Central memory CD8-positive, alpha-beta T cell (primary cell): Measurements from ENCODE around the gene ASAP2.
A peak's percentile ranks its signal among the peaks of the same experiment; 100 is the strongest.

Source experiments
- ATAC-seq: fragments of 150-1000 bp; cut with Tn5 transposase; replicated peaks from 2 replicates; pipeline ENCODE4 v1.10.0; 2022; ENCODE audit warnings: mild to moderate bottlenecking, moderate FRiP score, moderate number of reproducible peaks; ENCODE audit not compliant: poor library complexity, severe bottlenecking; ENCODE audit errors: extremely low read depth
- DNase-seq, 2 donors: peaks; one replicate each; pipeline ENCODE4 v3.0.0; 2021; ENCODE audit warnings: low spot score in 2 of 2
- H3K27ac Mint-ChIP-seq: one replicate; pipeline ENCODE4 v1.8.0; 2022; ENCODE audit warnings: low read depth, mild to moderate bottlenecking, moderate library complexity, mixed read lengths
- H3K27me3 Mint-ChIP-seq: one replicate; pipeline ENCODE4 v1.8.0; 2022; ENCODE audit warnings: mixed read lengths
- H3K36me3 Mint-ChIP-seq: one replicate; pipeline ENCODE4 v1.8.0; 2022; ENCODE audit warnings: mild to moderate bottlenecking, moderate library complexity, mixed read lengths; ENCODE audit not compliant: insufficient read depth
- H3K4me1 Mint-ChIP-seq: one replicate; pipeline ENCODE4 v1.8.0; 2022; ENCODE audit warnings: mixed read lengths
- H3K4me3 Mint-ChIP-seq: one replicate; pipeline ENCODE4 v1.8.0; 2022; ENCODE audit warnings: mild to moderate bottlenecking, moderate library complexity, mixed read lengths
- H3K9me3 Mint-ChIP-seq: one replicate; pipeline ENCODE4 v1.8.0; 2022; ENCODE audit warnings: mixed read lengths

The ASAP2 gene

DNA sequence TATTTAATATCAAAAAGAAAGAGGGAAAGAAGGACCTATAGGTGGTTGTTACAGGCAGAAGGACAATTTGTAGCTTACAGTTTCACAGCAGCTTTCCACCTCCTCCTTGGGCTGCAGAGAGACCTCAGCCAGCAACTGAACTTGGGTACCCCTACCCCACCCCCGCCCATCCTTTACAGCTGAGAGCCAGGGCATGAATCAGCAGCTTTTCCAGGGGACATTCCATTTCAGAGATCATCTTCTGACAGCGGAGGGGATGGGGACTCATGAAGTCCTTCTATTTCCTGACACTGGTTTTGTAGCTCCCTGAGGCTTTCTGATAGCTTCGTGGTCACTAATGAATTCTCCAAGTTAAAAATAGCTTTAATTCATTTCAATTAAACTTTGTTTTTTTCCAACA, 120.4 kb downstream of the ASAP2 start:
- no peaks in the 10 kb centered on the region for H3K9me3 Mint-ChIP-seq
- H3K4me1 Mint-ChIP-seq = no peaks in the 10 kb centered on the region
- no peaks in the 10 kb centered on the region for H3K36me3 Mint-ChIP-seq
- DNase-seq (no peak), ATAC-seq (no peak)
- peaks cover 36% of the 10 kb centered on the region for H3K27me3 Mint-ChIP-seq
- no peak overlapping the region for H3K4me3 Mint-ChIP-seq
- H3K27ac Mint-ChIP-seq = no peak overlapping the region

DNA sequence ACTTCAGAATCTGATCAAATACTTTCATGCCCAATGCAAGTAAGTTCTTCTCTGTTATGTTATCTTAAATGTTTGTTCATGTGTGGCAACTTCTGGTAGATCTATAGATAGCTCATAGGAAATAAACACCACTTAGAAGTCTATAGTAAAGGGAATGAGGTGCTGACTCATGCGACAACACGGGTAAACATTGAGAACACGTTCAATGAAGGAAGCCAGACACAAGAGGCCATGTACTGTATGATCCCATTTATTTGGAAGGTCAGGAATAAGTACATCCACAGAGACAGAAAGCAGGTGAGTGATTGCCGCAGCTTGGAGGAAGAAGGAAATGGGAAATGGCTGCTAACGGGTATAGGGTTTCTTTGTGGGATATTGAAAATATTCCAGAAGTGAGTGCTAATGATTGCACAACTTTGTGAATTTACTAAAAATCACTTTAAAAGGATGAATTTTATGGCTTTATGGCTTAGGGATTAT, 121.3 kb downstream of the ASAP2 start:
- Mint-ChIP-seq H3K36me3 (no peaks in the 10 kb centered on the region), H3K27ac (no peak overlapping the region), H3K9me3 (no peaks in the 10 kb centered on the region), H3K4me1 (no peaks in the 10 kb centered on the region), H3K27me3 (peaks cover 27% of the 10 kb centered on the region), H3K4me3 (no peak overlapping the region)
- DNase-seq = no peak
- no peak for ATAC-seq

DNA sequence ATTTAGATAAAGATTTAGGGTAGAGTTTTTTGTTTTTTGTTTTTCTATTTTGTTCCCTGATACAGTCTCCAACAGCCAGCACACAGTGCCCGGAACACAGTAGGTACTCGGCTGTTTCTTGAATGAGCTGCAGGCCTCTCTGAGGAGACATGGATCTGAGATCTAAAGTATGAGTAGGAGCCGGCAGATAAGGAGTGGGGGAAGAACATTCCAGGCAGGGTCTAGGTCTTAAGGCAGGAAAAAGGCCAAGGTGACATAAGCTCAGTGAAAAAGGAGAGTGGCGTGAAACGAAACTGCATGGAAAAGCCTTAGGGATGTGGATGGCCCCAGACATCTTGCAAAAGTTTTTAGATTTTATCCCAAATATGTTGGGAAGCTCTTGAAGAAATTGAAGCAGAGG, 122.3 kb downstream of the ASAP2 start:
- DNase-seq = no peak
- Mint-ChIP-seq H3K27ac (no peak overlapping the region), H3K4me3 (no peak overlapping the region), H3K4me1 (no peaks in the 10 kb centered on the region), H3K27me3 (peaks cover 22% of the 10 kb centered on the region), H3K36me3 (no peaks in the 10 kb centered on the region), H3K9me3 (no peaks in the 10 kb centered on the region)
- no peak for ATAC-seq

DNA sequence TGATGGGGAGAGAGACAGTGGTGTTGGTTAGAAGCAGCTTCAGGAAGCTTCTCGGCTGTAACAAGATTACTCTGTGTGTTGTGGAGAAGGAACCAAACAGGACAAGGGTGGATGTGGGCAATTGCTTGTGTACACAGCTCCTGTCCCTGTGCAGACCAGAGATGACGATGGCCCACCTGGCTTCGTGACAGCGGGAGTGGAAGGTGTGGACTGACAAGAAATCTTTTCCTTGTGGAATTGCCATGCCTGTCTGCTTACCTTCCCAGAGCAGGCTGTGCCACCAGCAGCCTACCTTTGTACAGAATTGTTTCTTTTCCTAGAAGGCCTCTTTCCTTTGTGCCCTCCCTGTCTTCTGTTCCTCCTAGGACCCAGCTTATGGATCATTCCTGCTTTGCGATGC, 122.9 kb downstream of the ASAP2 start:
- Mint-ChIP-seq H3K9me3 (no peaks in the 10 kb centered on the region), H3K27ac (no peak overlapping the region)

DNA sequence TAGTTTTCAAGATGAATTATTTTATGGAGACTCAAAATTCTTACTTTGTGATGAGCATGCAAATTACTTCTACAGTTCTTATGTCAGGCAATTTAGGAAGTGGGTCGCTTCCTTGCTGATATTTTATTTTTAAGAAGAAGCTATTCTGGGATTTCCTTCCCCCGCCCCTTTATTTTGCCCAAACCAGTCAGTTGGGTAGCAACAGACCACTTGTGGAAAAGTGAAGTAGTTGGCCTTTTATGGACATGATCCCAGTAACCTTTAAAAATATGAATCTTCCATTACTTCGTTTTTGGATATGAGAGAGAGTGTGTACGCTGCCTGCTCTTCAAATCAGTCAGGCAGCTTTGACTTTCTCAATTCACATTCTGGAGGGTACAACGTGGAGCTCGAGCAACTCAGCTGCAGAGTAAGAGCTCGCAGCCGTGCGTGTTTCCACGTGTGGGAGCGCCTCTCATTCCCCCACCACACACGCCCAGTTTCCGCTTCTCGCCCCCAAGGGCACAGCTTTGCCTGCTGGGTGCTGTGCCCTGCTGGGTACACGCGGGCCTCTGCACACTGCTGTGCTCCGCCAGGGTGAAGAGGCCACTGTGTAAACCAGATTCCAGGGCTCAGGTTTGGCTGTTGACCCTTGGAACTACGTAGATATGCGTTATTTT, 124.1 kb downstream of the ASAP2 start:
- DNase-seq = no peak
- no peaks in the 10 kb centered on the region for H3K9me3 Mint-ChIP-seq
- H3K27me3 Mint-ChIP-seq = peaks cover 29% of the 10 kb centered on the region
- no peak overlapping the region for H3K4me3 Mint-ChIP-seq
- H3K36me3 Mint-ChIP-seq = no peaks in the 10 kb centered on the region
- no peak overlapping the region for H3K27ac Mint-ChIP-seq
- no peaks in the 10 kb centered on the region for H3K4me1 Mint-ChIP-seq
- no peak for ATAC-seq

More for the DNA sequence above, 122.9 kb downstream of the ASAP2 start:
- DNase-seq = no peak
- Mint-ChIP-seq H3K4me1 (no peaks in the 10 kb centered on the region), H3K4me3 (no peak overlapping the region), H3K36me3 (no peaks in the 10 kb centered on the region), H3K27me3 (peaks cover 26% of the 10 kb centered on the region)
- no peak for ATAC-seq

DNA sequence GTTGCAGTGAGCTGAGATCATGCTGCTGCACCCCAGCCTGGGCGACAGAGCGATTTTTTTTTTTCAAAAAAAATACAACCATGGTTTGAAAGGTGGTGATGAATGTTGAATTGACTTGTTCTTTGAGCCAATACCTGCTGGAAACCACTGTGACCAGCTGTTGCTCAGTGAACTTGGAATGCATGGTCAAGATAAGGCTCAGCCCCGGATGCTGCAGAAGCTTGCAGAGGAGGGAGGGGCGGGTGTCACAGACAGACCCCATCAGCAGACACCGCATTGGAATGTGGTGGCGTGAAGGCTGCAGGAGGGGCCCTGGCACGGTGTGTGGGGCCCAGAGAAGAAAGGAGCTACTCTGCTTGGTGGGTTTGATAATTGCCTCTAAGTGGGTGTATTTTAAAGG, 125.1 kb downstream of the ASAP2 start:
- no peak overlapping the region for H3K4me3 Mint-ChIP-seq

DNA sequence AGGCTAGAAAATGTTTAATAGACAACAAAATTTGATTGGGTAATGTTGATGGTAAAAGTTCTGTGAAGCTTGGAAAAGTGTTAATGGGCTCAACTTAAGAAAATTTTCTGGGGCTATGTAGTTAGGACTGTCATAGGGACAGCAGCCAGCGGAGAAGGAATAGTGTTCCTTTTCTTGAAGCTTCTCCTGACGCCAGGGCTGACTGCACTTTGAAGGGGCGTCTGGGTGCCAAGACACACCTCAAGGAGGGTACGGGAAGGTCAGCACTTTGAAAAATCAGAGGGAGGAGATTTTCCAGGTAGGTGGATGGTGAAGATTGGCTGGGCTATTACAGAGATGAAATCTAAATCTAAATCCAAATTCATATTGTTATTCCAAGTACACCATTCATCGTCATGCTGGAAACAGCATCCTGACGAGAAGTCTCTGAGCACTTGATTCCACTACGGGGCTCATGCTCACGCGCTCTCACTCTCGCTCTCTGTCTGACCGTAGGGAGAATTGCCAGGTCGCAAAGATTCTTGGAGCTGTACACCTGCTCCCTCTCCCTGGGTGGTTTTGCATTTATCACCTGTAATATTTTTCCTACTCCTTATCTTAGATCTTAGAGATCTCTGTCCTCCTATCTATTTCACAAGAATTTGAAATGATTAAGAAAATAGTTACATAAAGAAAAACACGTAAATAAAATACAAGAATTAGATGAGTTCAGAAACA, 125.7 kb downstream of the ASAP2 start:
- Mint-ChIP-seq H3K9me3 (no peaks in the 10 kb centered on the region), H3K36me3 (no peaks in the 10 kb centered on the region), H3K4me1 (peaks cover 6% of the 10 kb centered on the region), H3K27ac (no peak overlapping the region), H3K4me3 (no peak overlapping the region), H3K27me3 (peaks cover 29% of the 10 kb centered on the region)
- no peak for ATAC-seq
- DNase-seq = no peak

More for the DNA sequence above, 125.1 kb downstream of the ASAP2 start:
- H3K36me3 Mint-ChIP-seq = no peaks in the 10 kb centered on the region
- ATAC-seq (no peak), DNase-seq (no peak)
- H3K9me3 Mint-ChIP-seq = no peaks in the 10 kb centered on the region
- peaks cover 6% of the 10 kb centered on the region for H3K4me1 Mint-ChIP-seq
- H3K27ac Mint-ChIP-seq = no peak overlapping the region
- peaks cover 29% of the 10 kb centered on the region for H3K27me3 Mint-ChIP-seq

DNA sequence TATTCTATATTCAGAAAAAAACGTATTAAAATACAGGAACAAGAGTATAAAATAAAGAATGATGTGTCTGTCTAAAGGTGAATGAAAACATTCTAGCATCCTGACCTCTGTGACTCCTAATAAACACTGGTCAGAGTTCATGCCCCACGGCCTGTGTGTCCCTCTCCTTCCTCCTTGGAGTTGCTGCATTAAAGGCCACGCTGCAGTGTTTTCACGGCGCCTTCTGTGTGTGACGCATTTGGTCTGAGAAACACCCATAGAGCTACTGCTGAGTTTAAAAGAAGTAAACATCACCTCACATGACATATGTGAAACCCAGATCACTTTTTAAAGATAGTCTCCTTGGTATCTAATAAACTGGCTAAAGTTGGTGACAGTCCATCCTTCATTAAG, 126.2 kb downstream of the ASAP2 start:
- Mint-ChIP-seq H3K36me3 (no peaks in the 10 kb centered on the region), H3K9me3 (no peaks in the 10 kb centered on the region), H3K4me3 (no peak overlapping the region), H3K4me1 (peaks cover 6% of the 10 kb centered on the region), H3K27me3 (peaks cover 29% of the 10 kb centered on the region), H3K27ac (no peak overlapping the region)
- DNase-seq = no peak
- no peak for ATAC-seq

DNA sequence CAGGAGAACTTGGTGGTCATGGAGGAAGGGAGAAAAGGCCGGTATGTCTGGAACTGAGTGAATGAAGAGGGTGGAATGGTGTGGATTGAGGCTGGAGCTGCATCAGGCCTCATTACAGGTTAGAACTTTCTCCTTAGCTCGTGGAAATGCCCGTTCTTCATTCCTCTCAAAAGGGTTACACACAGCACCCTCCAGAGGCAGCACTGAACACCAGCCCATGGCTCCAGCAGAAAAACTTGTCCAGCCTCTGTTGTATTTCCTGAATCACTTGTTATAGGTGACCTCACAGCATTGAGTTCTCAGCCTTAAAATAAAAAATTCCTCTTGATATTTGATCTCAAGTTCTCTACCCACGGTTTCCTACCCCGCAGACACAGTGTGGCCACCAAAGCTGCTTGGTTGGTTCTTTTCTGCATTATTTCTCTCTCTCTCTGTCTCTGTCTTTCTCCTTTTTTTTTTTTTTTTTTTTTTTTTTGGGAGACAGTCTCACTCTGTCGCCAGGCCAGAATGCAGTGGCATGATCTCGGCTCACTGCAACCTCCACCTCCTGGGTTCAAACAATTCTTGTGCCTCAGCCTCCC, 127.1 kb downstream of the ASAP2 start:
- DNase-seq = no peak
- Mint-ChIP-seq H3K4me3 (no peak overlapping the region), H3K9me3 (no peaks in the 10 kb centered on the region), H3K4me1 (peaks cover 6% of the 10 kb centered on the region), H3K27ac (no peak overlapping the region), H3K36me3 (no peaks in the 10 kb centered on the region), H3K27me3 (peaks cover 29% of the 10 kb centered on the region)
- no peak for ATAC-seq

DNA sequence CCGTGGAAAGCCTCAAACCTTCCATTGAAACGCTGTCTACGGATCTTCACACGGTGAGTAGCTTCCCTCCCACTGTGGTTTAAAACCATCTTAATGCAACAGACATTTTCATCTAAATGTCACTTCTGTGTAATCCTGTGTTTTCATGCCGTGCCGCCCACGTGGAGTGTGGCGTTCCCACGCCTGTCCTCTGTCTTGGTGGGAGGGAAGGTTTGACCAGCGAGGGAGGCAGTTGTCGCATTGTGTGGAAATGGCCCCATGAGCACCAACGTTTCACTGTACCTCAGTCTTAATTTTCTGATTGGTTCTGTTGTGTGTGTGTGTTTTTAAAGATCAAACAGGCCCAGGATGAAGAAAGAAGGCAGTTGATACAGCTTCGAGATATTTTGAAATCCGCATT, 128.1 kb downstream of the ASAP2 start:
- DNase-seq (no peak), ATAC-seq (no peak)
- H3K27me3 Mint-ChIP-seq = peaks cover 28% of the 10 kb centered on the region
- H3K36me3 Mint-ChIP-seq = no peaks in the 10 kb centered on the region
- no peak overlapping the region for H3K27ac Mint-ChIP-seq
- H3K9me3 Mint-ChIP-seq = no peaks in the 10 kb centered on the region
- H3K4me1 Mint-ChIP-seq = peaks cover 6% of the 10 kb centered on the region
- H3K4me3 Mint-ChIP-seq = no peak overlapping the region

DNA sequence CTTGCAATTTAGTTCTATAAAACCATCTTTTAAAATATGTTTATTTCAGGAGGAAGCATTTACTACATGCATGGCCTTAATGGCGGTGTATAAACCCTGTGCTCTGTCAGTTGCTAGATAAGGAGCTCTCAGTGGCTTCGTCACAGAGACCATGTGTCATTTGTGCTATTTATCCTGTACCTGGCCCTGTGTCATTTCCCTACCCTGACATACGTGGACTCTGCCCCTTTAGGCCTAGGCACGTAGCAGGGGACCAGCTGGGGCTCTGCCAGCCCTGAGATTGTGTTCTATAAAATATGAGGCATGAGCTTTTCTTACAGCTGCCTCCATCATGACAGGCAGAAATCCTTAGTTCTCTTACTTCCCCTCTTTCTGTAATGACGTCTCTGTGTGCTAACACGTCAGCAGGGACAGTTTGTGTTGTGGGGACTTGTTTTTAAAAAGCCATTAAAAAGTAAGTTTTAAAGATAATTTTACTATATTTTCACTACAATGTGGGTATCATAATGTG, 128.8 kb downstream of the ASAP2 start:
- ATAC-seq = no peak

DNA sequence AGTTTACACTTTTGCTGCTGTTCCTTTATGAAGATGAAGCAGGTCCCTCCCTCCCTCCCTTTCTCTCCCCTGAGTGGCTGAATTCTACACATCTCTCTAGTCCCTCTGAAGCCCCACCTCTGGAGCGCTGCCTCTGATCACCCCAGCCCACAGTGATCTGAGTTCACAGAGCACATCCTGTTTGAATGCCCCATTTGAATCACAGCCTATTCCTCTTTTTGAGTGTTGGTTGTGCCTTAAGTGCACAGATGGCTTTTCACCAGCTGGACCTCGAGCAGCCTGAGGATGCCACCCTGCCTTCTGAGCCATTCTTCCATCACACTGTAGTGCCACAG, 129.6 kb downstream of the ASAP2 start:
- Mint-ChIP-seq H3K9me3 (no peaks in the 10 kb centered on the region), H3K4me3 (no peak overlapping the region), H3K27ac (no peak overlapping the region), H3K4me1 (peaks cover 6% of the 10 kb centered on the region), H3K36me3 (no peaks in the 10 kb centered on the region), H3K27me3 (peaks cover 41% of the 10 kb centered on the region)
- no peak for DNase-seq
- peak; percentile 60 for ATAC-seq

More for the DNA sequence above, 128.8 kb downstream of the ASAP2 start:
- no peak for DNase-seq
- Mint-ChIP-seq H3K27ac (no peak overlapping the region), H3K27me3 (peaks cover 34% of the 10 kb centered on the region), H3K4me1 (peaks cover 6% of the 10 kb centered on the region), H3K9me3 (no peaks in the 10 kb centered on the region), H3K4me3 (no peak overlapping the region), H3K36me3 (no peaks in the 10 kb centered on the region)
